ENCODE measurements around the gene MLH1. TPM values are rescaled to one million over a fixed set of nuclear protein-coding genes. Genes with fewer than 3 reads are reported as not detected.

MLH1 gene
- total RNA-seq, 4 donors from 2014 or later = 25.2 to 52.5 (median 36.4) TPM

DNA sequence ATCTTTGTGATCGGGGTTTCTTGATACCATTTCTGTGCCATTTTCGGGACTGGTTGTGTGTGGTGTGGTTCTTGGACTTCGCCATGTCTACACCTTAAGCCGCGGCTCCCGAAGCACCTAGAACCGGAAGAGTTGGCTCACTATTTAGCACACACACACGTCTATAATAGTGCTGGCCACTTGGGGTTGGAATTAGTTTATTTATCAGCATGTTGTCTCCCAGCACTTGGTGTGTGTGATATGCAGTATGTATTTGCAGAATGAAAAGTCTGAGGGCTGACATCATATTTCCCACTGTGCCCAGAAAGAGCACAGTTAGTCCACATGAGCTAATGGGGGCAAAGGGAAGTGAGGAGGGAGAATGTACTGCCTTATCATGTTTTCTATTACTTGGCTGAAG lies 23.6 kb downstream of the MLH1 start:
- Histone ChIP-seq H3K4me1 (no peaks in the 10 kb centered on the region), H3K36me3 (peaks cover 8 to 96% of the 10 kb centered on the region in 2 donors), H3K9me3 (no peaks in the 10 kb centered on the region), H3K27ac (no peak overlapping the region), H3K27me3 (no peaks in the 10 kb centered on the region), H3K4me3 (no peak overlapping the region)
- intact Hi-C loops (cut with DNase I; ENCODE audit: low total_unique reads) = no loop called here
- ATAC-seq = no peak
- DNase-seq = no peak
- in situ Hi-C loops (cut with MboI; ENCODE audit: low sequenced_read_pairs in 4 of 4) = loop anchor here in 1 of 4 donors (25.0 kb wide), 1 partner anchor 195 kb away; no protein-coding TSS in a partner anchor
- TF ChIP-seq POLR2A (IDR thresholded peaks at IDR 0.05) = no peak
- TF ChIP-seq, protein P1, sequence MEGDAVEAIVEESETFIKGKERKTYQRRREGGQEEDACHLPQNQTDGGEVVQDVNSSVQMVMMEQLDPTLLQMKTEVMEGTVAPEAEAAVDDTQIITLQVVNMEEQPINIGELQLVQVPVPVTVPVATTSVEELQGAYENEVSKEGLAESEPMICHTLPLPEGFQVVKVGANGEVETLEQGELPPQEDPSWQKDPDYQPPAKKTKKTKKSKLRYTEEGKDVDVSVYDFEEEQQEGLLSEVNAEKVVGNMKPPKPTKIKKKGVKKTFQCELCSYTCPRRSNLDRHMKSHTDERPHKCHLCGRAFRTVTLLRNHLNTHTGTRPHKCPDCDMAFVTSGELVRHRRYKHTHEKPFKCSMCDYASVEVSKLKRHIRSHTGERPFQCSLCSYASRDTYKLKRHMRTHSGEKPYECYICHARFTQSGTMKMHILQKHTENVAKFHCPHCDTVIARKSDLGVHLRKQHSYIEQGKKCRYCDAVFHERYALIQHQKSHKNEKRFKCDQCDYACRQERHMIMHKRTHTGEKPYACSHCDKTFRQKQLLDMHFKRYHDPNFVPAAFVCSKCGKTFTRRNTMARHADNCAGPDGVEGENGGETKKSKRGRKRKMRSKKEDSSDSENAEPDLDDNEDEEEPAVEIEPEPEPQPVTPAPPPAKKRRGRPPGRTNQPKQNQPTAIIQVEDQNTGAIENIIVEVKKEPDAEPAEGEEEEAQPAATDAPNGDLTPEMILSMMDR (IDR thresholded peaks at IDR 0.05 in 4 of 5, conservative IDR thresholded peaks at IDR 0.05 in 1 of 5) = no peak

DNA sequence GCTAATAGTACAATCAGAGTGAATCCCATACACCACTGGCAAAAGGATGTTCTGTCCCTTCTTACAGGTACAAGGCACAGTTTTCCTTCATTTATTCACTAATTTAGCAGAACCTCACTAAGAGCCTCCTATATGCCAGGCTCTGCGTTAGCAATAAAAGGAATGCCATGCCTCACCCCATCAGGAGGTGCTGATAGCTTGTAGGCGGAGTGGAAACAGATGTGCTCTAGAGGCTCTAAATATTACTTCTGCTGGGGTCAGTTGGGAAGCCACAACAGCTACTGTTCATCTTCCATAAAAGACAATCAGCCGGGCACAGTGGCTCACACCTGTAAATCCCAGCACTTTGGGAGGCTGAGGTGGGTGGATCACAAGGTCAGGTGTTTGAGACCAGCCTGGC lies 24.4 kb downstream of the MLH1 start:
- H3K27me3 ChIP-seq = no peaks in the 10 kb centered on the region
- in situ Hi-C loops (cut with MboI; ENCODE audit: low sequenced_read_pairs in 4 of 4) = loop anchor here in 1 of 4 donors (25.0 kb wide), 1 partner anchor 195 kb away; no protein-coding TSS in a partner anchor
- no peak overlapping the region for H3K4me3 ChIP-seq
- DNase-seq (no peak), ATAC-seq (no peak)
- peaks cover 8 to 96% of the 10 kb centered on the region in 2 donors for H3K36me3 ChIP-seq
- H3K4me1 ChIP-seq = no peaks in the 10 kb centered on the region
- TF ChIP-seq, protein P1 (IDR thresholded peaks at IDR 0.05 in 4 of 5, conservative IDR thresholded peaks at IDR 0.05 in 1 of 5) = no peak
- TF ChIP-seq POLR2A (IDR thresholded peaks at IDR 0.05) = no peak
- intact Hi-C loops (cut with DNase I; ENCODE audit: low total_unique reads) = no loop called here
- H3K9me3 ChIP-seq = no peaks in the 10 kb centered on the region
- H3K27ac ChIP-seq = no peak overlapping the region

DNA sequence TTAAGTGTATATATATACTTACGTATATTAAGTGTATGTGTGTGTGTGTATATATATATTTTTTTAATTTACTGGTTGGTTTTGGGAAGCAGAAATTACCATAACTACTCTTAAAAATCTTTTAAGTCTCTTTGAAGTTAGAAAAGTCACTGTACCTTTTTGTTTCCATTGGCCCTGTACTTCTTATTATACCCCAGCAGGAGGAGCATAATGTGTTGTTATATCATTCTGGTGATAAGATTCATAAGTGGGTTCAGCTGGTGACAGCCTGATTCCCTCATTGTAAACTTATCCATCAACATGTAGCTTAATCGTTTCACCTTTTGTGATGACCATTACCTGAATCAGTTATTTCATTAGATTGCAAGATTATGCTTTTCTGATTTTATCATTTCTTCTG lies 30.8 kb downstream of the MLH1 start:
- intact Hi-C loops (cut with DNase I; ENCODE audit: low total_unique reads) (loop anchor here (2.0 kb wide), 1 partner anchor 189 kb away; no protein-coding TSS in a partner anchor), in situ Hi-C loops (cut with MboI; ENCODE audit: low sequenced_read_pairs in 4 of 4) (loop anchor here in 1 of 4 donors (25.0 kb wide), 1 partner anchor 188 kb away; no protein-coding TSS in a partner anchor)
- Histone ChIP-seq H3K27me3 (no peaks in the 10 kb centered on the region), H3K4me1 (peaks cover 9 to 13% of the 10 kb centered on the region in 2 donors), H3K4me3 (no peak overlapping the region), H3K9me3 (no peaks in the 10 kb centered on the region), H3K27ac (no peak overlapping the region), H3K36me3 (peaks cover 0 to 81% of the 10 kb centered on the region in 2 donors)
- no peak for ATAC-seq
- no peak for DNase-seq
- TF ChIP-seq, protein P1 (IDR thresholded peaks at IDR 0.05 in 4 of 5, conservative IDR thresholded peaks at IDR 0.05 in 1 of 5) = peak in 3 of 5 experiments; percentile 27 to 39 (median 29)
- no peak for TF ChIP-seq POLR2A (IDR thresholded peaks at IDR 0.05)

DNA sequence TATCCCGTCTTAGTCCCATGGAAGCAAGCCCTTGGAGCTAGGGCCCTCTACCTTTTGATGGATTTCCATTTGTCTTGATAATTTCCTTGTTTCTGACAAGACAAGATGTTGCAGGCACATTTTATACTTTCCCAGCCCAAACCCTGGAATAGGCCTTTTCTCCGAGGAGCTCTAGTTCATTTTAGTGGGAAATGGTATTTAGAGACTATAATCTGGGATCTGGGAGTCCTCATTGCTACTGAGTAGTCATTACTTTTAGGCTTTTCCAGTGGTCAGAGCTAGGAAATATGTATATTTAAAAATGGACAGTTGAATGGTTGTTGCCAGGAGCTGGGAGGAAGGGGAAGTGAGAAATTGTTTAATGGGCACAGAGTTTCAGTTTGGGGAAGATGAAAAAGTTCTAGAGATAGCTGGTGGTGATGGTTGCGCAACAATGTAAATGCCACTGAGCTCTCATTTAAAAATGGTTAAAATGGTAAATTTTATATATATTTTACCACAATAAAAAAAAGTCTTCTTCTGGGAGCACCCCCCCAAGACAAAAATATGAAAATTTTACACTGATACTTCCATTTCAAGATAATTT lies 31.6 kb downstream of the MLH1 start:
- intact Hi-C loops (cut with DNase I; ENCODE audit: low total_unique reads) = loop anchor here (2.0 kb wide), 1 partner anchor 188 kb away; no protein-coding TSS in a partner anchor
- no peak overlapping the region for H3K27ac ChIP-seq

More for the DNA sequence above, 31.6 kb downstream of the MLH1 start:
- Histone ChIP-seq H3K4me1 (peaks cover 16 to 21% of the 10 kb centered on the region in 2 donors), H3K4me3 (no peak overlapping the region), H3K36me3 (peaks cover 0 to 73% of the 10 kb centered on the region in 2 donors), H3K27me3 (no peaks in the 10 kb centered on the region), H3K9me3 (no peaks in the 10 kb centered on the region)
- TF ChIP-seq POLR2A (IDR thresholded peaks at IDR 0.05) = no peak
- TF ChIP-seq, protein P1 (IDR thresholded peaks at IDR 0.05 in 4 of 5, conservative IDR thresholded peaks at IDR 0.05 in 1 of 5) = no peak
- DNase-seq (no peak), ATAC-seq (no peak)
- in situ Hi-C loops (cut with MboI; ENCODE audit: low sequenced_read_pairs in 4 of 4) = loop anchor here in 1 of 4 donors (25.0 kb wide), 1 partner anchor 187 kb away; no protein-coding TSS in a partner anchor

Data from gastrocnemius medialis (tissue), 4 donors.